DOHH2 (cell line): ENCODE data around the gene MIB2.

Source experiments
- EZH2phosphoT487 ChIP-seq: fragments of 200-600 bp; sonication (generic); IDR thresholded peaks from 2 replicates; pipeline ENCODE4 v1.6.1; 2017; ENCODE audit warnings: borderline replicate concordance, mild to moderate bottlenecking, antibody characterized with exemption, low read length, moderate library complexity, mixed read lengths
- TF ChIP-seq, protein P1 (sequence below): fragments of 200-600 bp; sonication (generic); IDR thresholded peaks from one replicate; pipeline ENCODE4 v1.5.1; 2014; ENCODE audit warnings: antibody characterized with exemption, mild to moderate bottlenecking, low read depth, low read length; ENCODE audit not compliant: poor library complexity, severe bottlenecking

GRCh38 chr1:1601564-1602303 is 13.6 kb upstream of the MIB2 start:
- TF ChIP-seq, protein P1, sequence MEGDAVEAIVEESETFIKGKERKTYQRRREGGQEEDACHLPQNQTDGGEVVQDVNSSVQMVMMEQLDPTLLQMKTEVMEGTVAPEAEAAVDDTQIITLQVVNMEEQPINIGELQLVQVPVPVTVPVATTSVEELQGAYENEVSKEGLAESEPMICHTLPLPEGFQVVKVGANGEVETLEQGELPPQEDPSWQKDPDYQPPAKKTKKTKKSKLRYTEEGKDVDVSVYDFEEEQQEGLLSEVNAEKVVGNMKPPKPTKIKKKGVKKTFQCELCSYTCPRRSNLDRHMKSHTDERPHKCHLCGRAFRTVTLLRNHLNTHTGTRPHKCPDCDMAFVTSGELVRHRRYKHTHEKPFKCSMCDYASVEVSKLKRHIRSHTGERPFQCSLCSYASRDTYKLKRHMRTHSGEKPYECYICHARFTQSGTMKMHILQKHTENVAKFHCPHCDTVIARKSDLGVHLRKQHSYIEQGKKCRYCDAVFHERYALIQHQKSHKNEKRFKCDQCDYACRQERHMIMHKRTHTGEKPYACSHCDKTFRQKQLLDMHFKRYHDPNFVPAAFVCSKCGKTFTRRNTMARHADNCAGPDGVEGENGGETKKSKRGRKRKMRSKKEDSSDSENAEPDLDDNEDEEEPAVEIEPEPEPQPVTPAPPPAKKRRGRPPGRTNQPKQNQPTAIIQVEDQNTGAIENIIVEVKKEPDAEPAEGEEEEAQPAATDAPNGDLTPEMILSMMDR, result no peak
- TF ChIP-seq EZH2phosphoT487, result no peak
